ENCODE measurements around the gene ADGRG7.

The ADGRG7 gene

GRCh38 chr3:100584101-100584660, 25.2 kb upstream of the ADGRG7 start:
- DNase-seq (ENCODE audit: low read depth, low spot score) = no peak
- peaks cover 15% of the 10 kb centered on the region; the same call in 1 of the 2 replicates for H3K9me3 ChIP-seq (ENCODE audit: insufficient read depth, low read length)
- no peaks in the 10 kb centered on the region for H3K36me3 ChIP-seq (ENCODE audit: insufficient read depth, insufficient read length, low read length)
- H3K9ac ChIP-seq (ENCODE audit: insufficient read length, low read depth) = no peak overlapping the region
- H3K4me1 ChIP-seq (ENCODE audit: insufficient read depth, insufficient read length) = no peaks in the 10 kb centered on the region
- H3K27me3 ChIP-seq (ENCODE audit: insufficient read depth, insufficient read length) = no peaks in the 10 kb centered on the region
- TF ChIP-seq SUZ12 (IDR thresholded peaks at IDR 0.05; ENCODE audit: extremely low read depth, insufficient read depth, insufficient read length) (no peak), YY1 (IDR thresholded peaks at IDR 0.05; ENCODE audit: insufficient read depth, insufficient read length) (no peak), ZNF274 (IDR thresholded peaks at IDR 0.05; ENCODE audit: low read depth, low read length) (no peak)
- H3K4me3 ChIP-seq (ENCODE audit: insufficient read length, low read depth) = no peak overlapping the region

GRCh38 chr3:100586832-100587231, 22.6 kb upstream of the ADGRG7 start:
- Histone ChIP-seq H3K9me3 (ENCODE audit: insufficient read depth, low read length) (peaks cover 15% of the 10 kb centered on the region; the same call in 1 of the 2 replicates), H3K9ac (ENCODE audit: insufficient read length, low read depth) (no peak overlapping the region), H3K36me3 (ENCODE audit: insufficient read depth, insufficient read length, low read length) (no peaks in the 10 kb centered on the region), H3K4me3 (ENCODE audit: insufficient read length, low read depth) (no peak overlapping the region), H3K27me3 (ENCODE audit: insufficient read depth, insufficient read length) (no peaks in the 10 kb centered on the region), H3K4me1 (ENCODE audit: insufficient read depth, insufficient read length) (peaks cover 2% of the 10 kb centered on the region)
- TF ChIP-seq ZNF274 (IDR thresholded peaks at IDR 0.05; ENCODE audit: low read depth, low read length) (no peak), YY1 (IDR thresholded peaks at IDR 0.05; ENCODE audit: insufficient read depth, insufficient read length) (no peak), SUZ12 (IDR thresholded peaks at IDR 0.05; ENCODE audit: extremely low read depth, insufficient read depth, insufficient read length) (no peak)
- DNase-seq (ENCODE audit: low read depth, low spot score) = no peak

- no peaks in the 10 kb centered on the region for H3K36me3 ChIP-seq (ENCODE audit: insufficient read depth, insufficient read length, low read length)
- H3K9ac ChIP-seq (ENCODE audit: insufficient read length, low read depth) = no peak overlapping the region
- no peak for DNase-seq (ENCODE audit: low read depth, low spot score)
These were observed 21.1 kb upstream of the ADGRG7 start for GRCh38 chr3:100588251-100588650.

GRCh38 chr3:100590114-100590839, 19.1 kb upstream of the ADGRG7 start:
- Histone ChIP-seq H3K27me3 (ENCODE audit: insufficient read depth, insufficient read length) (no peaks in the 10 kb centered on the region), H3K9me3 (ENCODE audit: insufficient read depth, low read length) (peaks cover 15% of the 10 kb centered on the region; the same call in 1 of the 2 replicates), H3K9ac (ENCODE audit: insufficient read length, low read depth) (no peak overlapping the region), H3K4me1 (ENCODE audit: insufficient read depth, insufficient read length) (peaks cover 2% of the 10 kb centered on the region), H3K36me3 (ENCODE audit: insufficient read depth, insufficient read length, low read length) (no peaks in the 10 kb centered on the region), H3K4me3 (ENCODE audit: insufficient read length, low read depth) (no peak overlapping the region)
- peak; percentile 54 for DNase-seq (ENCODE audit: low read depth, low spot score)
- no peak for TF ChIP-seq YY1 (IDR thresholded peaks at IDR 0.05; ENCODE audit: insufficient read depth, insufficient read length)

More at GRCh38 chr3:100588251-100588650, 21.1 kb upstream of the ADGRG7 start:
- peaks cover 15% of the 10 kb centered on the region; the same call in 1 of the 2 replicates for H3K9me3 ChIP-seq (ENCODE audit: insufficient read depth, low read length)
- TF ChIP-seq SUZ12 (IDR thresholded peaks at IDR 0.05; ENCODE audit: extremely low read depth, insufficient read depth, insufficient read length) = no peak
- TF ChIP-seq ZNF274 (IDR thresholded peaks at IDR 0.05; ENCODE audit: low read depth, low read length) = no peak
- no peak for TF ChIP-seq YY1 (IDR thresholded peaks at IDR 0.05; ENCODE audit: insufficient read depth, insufficient read length)
- H3K27me3 ChIP-seq (ENCODE audit: insufficient read depth, insufficient read length) = no peaks in the 10 kb centered on the region
- peaks cover 2% of the 10 kb centered on the region for H3K4me1 ChIP-seq (ENCODE audit: insufficient read depth, insufficient read length)
- no peak overlapping the region for H3K4me3 ChIP-seq (ENCODE audit: insufficient read length, low read depth)

GRCh38 chr3:100590840-100591147, 18.6 kb upstream of the ADGRG7 start:
- peaks cover 15% of the 10 kb centered on the region; the same call in 1 of the 2 replicates for H3K9me3 ChIP-seq (ENCODE audit: insufficient read depth, low read length)
- TF ChIP-seq ZNF274 (IDR thresholded peaks at IDR 0.05; ENCODE audit: low read depth, low read length) (no peak), SUZ12 (IDR thresholded peaks at IDR 0.05; ENCODE audit: extremely low read depth, insufficient read depth, insufficient read length) (no peak), YY1 (IDR thresholded peaks at IDR 0.05; ENCODE audit: insufficient read depth, insufficient read length) (no peak)
- H3K36me3 ChIP-seq (ENCODE audit: insufficient read depth, insufficient read length, low read length) = no peaks in the 10 kb centered on the region

GRCh38 chr3:100591411-100591810, 18.0 kb upstream of the ADGRG7 start:
- Histone ChIP-seq H3K4me3 (ENCODE audit: insufficient read length, low read depth) (no peak overlapping the region), H3K27me3 (ENCODE audit: insufficient read depth, insufficient read length) (no peaks in the 10 kb centered on the region), H3K9ac (ENCODE audit: insufficient read length, low read depth) (no peak overlapping the region), H3K36me3 (ENCODE audit: insufficient read depth, insufficient read length, low read length) (no peaks in the 10 kb centered on the region), H3K9me3 (ENCODE audit: insufficient read depth, low read length) (peaks cover 10% of the 10 kb centered on the region; the same call in 1 of the 2 replicates), H3K4me1 (ENCODE audit: insufficient read depth, insufficient read length) (peaks cover 2% of the 10 kb centered on the region)
- TF ChIP-seq ZNF274 (IDR thresholded peaks at IDR 0.05; ENCODE audit: low read depth, low read length) = no peak
- TF ChIP-seq YY1 (IDR thresholded peaks at IDR 0.05; ENCODE audit: insufficient read depth, insufficient read length) = no peak
- no peak for TF ChIP-seq SUZ12 (IDR thresholded peaks at IDR 0.05; ENCODE audit: extremely low read depth, insufficient read depth, insufficient read length)
- DNase-seq (ENCODE audit: low read depth, low spot score) = no peak

More at GRCh38 chr3:100590840-100591147, 18.6 kb upstream of the ADGRG7 start:
- Histone ChIP-seq H3K4me1 (ENCODE audit: insufficient read depth, insufficient read length) (peaks cover 2% of the 10 kb centered on the region), H3K4me3 (ENCODE audit: insufficient read length, low read depth) (no peak overlapping the region), H3K9ac (ENCODE audit: insufficient read length, low read depth) (no peak overlapping the region), H3K27me3 (ENCODE audit: insufficient read depth, insufficient read length) (no peaks in the 10 kb centered on the region)
- DNase-seq (ENCODE audit: low read depth, low spot score) = no peak

- H3K9ac ChIP-seq (ENCODE audit: insufficient read length, low read depth) = no peak overlapping the region
- DNase-seq (ENCODE audit: low read depth, low spot score) = no peak
- H3K4me1 ChIP-seq (ENCODE audit: insufficient read depth, insufficient read length) = no peaks in the 10 kb centered on the region
- H3K4me3 ChIP-seq (ENCODE audit: insufficient read length, low read depth) = no peak overlapping the region
- TF ChIP-seq YY1 (IDR thresholded peaks at IDR 0.05; ENCODE audit: insufficient read depth, insufficient read length) (no peak), SUZ12 (IDR thresholded peaks at IDR 0.05; ENCODE audit: extremely low read depth, insufficient read depth, insufficient read length) (no peak), ZNF274 (IDR thresholded peaks at IDR 0.05; ENCODE audit: low read depth, low read length) (no peak)
- H3K9me3 ChIP-seq (ENCODE audit: insufficient read depth, low read length) = no peaks in the 10 kb centered on the region
- H3K27me3 ChIP-seq (ENCODE audit: insufficient read depth, insufficient read length) = no peaks in the 10 kb centered on the region
- H3K36me3 ChIP-seq (ENCODE audit: insufficient read depth, insufficient read length, low read length) = no peaks in the 10 kb centered on the region
These were observed 9.0 kb upstream of the ADGRG7 start for GRCh38 chr3:100600181-100601042.

Data from NT2/D1 (cell line).